Mammary epithelial cell (primary cell): ENCODE measurements around the gene TRAM2.
A peak's percentile ranks its signal among the peaks of the same experiment; 100 is the strongest.

ENCODE experiments used
- CTCF ChIP-seq, 2 donors: IDR thresholded peaks in 1 of 2; conservative IDR thresholded peaks in 1 of 2; 2 replicates each; pipeline ENCODE4 v1.5.1; 2011 to 2012; ENCODE audit warnings: inconsistent platforms in 2 of 2, low read length in 2 of 2, mild to moderate bottlenecking in 2 of 2, control low read depth in 1 of 2, low read depth in 1 of 2; ENCODE audit not compliant: insufficient read depth in 1 of 2; ENCODE audit errors: extremely low read depth in 1 of 2
- EZH2 ChIP-seq: IDR thresholded peaks from 2 replicates; pipeline ENCODE4 v1.6.1; 2012; ENCODE audit warnings: low read length, inconsistent platforms, borderline replicate concordance

GRCh38 chr6:52590152-52590891, 13.5 kb upstream of the TRAM2 start:
- TF ChIP-seq CTCF (conservative IDR thresholded peaks at IDR 0.05 in 1 of 2, IDR thresholded peaks at IDR 0.05 in 1 of 2; ENCODE audit: extremely low read depth in 1 of 2, insufficient read depth in 1 of 2, low read depth in 1 of 2, low read length in 2 of 2) (peak in 1 of 2 donors; percentile 38), EZH2 (no peak)
